ENCODE measurements around the gene ZNF417. TPM values are rescaled to one million over a fixed set of nuclear protein-coding genes. Genes with fewer than 3 reads are reported as not detected.
A peak's percentile ranks its signal among the peaks of the same experiment; 100 is the strongest.

ZNF417 gene
- total and polyA plus RNA-seq, 2 of the 8 experiments (the other 6 are each of a cell fraction or from before 2014, with no cell fraction given), result 5.4 to 19.2 TPM

DNA sequence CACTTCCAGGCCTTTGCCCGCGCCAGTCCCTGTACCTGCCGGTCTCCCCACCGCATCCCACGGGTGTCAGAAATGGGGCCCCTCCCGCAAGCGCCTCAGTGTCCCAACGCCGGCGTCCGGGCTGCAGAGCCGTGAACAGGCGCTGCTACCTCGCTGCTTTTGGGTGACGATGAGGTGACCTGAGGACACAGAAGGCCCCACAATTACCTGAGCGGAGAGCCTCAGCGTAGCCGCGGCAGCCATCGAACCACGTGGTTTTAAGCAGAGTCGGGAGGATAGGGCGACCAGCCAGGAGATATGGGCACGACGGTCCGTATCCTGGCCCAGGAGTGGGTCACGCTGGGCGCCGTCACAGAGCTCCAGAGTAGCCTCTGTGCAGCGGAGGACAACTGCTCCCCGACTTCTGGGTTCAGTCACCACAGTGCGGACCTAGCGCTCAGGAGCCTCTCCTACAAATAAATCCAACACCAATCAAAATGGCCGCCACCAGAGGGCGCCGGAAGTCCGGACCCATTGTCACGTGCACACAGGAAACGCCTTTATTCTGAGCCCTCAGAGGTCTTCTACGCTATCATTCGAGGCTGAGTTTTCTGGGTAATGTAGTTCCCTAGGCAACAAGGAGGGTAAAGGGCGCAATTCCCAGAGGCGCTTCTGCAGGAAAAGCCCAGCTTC, 27.7 kb downstream of the ZNF417 start, which contains the start of gene ZNF814 (continued):
- peak; percentile 51 for TF ChIP-seq TAF7 (optimal IDR thresholded peaks at IDR 0.05; ENCODE audit: borderline replicate concordance, low read depth, low read length)
- TF ChIP-seq CEBPB (IDR thresholded peaks at IDR 0.05; ENCODE audit: low read depth, low read length), result no peak
- TF ChIP-seq, protein P1, sequence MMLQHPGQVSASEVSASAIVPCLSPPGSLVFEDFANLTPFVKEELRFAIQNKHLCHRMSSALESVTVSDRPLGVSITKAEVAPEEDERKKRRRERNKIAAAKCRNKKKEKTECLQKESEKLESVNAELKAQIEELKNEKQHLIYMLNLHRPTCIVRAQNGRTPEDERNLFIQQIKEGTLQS (IDR thresholded peaks at IDR 0.05; ENCODE audit: insufficient read depth, low read depth, low read length), result peak; percentile 89
- peak; percentile 93 for TF ChIP-seq TAF1 (IDR thresholded peaks at IDR 0.05; ENCODE audit: low read depth, low read length)
- peak; percentile 81 for TF ChIP-seq SIX5 (IDR thresholded peaks at IDR 0.05; ENCODE audit: low read depth, low read length)
- TF ChIP-seq YY1 (IDR thresholded peaks at IDR 0.05; ENCODE audit: low read depth, low read length), result peak; percentile 98
- TF ChIP-seq BCL11A (IDR thresholded peaks at IDR 0.05; ENCODE audit: low read depth in 2 of 2, low read length in 2 of 2), result no peak
- TF ChIP-seq, protein P2, sequence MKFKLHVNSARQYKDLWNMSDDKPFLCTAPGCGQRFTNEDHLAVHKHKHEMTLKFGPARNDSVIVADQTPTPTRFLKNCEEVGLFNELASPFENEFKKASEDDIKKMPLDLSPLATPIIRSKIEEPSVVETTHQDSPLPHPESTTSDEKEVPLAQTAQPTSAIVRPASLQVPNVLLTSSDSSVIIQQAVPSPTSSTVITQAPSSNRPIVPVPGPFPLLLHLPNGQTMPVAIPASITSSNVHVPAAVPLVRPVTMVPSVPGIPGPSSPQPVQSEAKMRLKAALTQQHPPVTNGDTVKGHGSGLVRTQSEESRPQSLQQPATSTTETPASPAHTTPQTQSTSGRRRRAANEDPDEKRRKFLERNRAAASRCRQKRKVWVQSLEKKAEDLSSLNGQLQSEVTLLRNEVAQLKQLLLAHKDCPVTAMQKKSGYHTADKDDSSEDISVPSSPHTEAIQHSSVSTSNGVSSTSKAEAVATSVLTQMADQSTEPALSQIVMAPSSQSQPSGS (IDR thresholded peaks at IDR 0.05; ENCODE audit: low read length), result peak; percentile 49; the same call in 1 of the 2 replicates
- TF ChIP-seq SP1 (IDR thresholded peaks at IDR 0.05; ENCODE audit: low read depth, low read length), result peak; percentile 64; the same call in 1 of the 2 replicates
- TF ChIP-seq POLR2AphosphoS5 (IDR thresholded peaks at IDR 0.05; ENCODE audit: low read depth, low read length), result peak; percentile 90
- TF ChIP-seq, protein P3, sequence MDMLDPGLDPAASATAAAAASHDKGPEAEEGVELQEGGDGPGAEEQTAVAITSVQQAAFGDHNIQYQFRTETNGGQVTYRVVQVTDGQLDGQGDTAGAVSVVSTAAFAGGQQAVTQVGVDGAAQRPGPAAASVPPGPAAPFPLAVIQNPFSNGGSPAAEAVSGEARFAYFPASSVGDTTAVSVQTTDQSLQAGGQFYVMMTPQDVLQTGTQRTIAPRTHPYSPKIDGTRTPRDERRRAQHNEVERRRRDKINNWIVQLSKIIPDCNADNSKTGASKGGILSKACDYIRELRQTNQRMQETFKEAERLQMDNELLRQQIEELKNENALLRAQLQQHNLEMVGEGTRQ (IDR thresholded peaks at IDR 0.05; ENCODE audit: low read length), result peak; percentile 87
- TF ChIP-seq TBP (IDR thresholded peaks at IDR 0.05; ENCODE audit: low read depth, low read length), result peak; percentile 91
- peak in 1 of 2 experiments; percentile 68; a peak in 1 of 4 replicates for TF ChIP-seq HDAC2 (IDR thresholded peaks at IDR 0.05; ENCODE audit: borderline replicate concordance in 1 of 2, low read depth in 2 of 2, low read length in 2 of 2)
- peak; percentile 71 for TF ChIP-seq PHF8 (conservative IDR thresholded peaks at IDR 0.05; ENCODE audit: low read depth, low read length)
- TF ChIP-seq, protein P4, sequence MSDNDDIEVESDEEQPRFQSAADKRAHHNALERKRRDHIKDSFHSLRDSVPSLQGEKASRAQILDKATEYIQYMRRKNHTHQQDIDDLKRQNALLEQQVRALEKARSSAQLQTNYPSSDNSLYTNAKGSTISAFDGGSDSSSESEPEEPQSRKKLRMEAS (IDR thresholded peaks at IDR 0.05), result peak; percentile 91
- TF ChIP-seq GABPA (IDR thresholded peaks at IDR 0.05; ENCODE audit: borderline replicate concordance, insufficient read depth, low read length), result peak; percentile 92; the same call in 1 of the 2 replicates
- peak; percentile 82 to 96 for TF ChIP-seq POLR2A (IDR thresholded peaks at IDR 0.05; ENCODE audit: control extremely low read depth in 1 of 2, low read depth in 2 of 2, low read length in 2 of 2)
- peak; percentile 36; the same call in 1 of the 2 replicates for TF ChIP-seq KDM5A (IDR thresholded peaks at IDR 0.05; ENCODE audit: low read length)
- peak; percentile 85 for TF ChIP-seq CREB1 (IDR thresholded peaks at IDR 0.05)
